KBM-7 (cell line): ENCODE data around the gene TLE2.
"Not testable (repeated sequence)": the region's sequence is repeated elsewhere in the genome, so short reads cannot be mapped to it uniquely, and the experiment has no call there.

Experiments used
- DNase-seq: peaks from one replicate; pipeline ENCODE4 v3.0.0-alpha.2; 2015
- in situ Hi-C: fragments of 300-500 bp; cut with MboI; formaldehyde crosslinking; loops from 2 replicates; pipeline ENCODE4 v1.14.3; 2020; ENCODE audit warnings: low sequenced_read_pairs, low pct_unique_long_range_greater_than_20kb, mixed read lengths

TLE2 gene

GRCh38 chr19:3041327-3041726, 12.2 kb upstream of the TLE2 start:
- DNase-seq, result no peak
- in situ Hi-C loops, result no loop called here

- in situ Hi-C loops, result no loop called here
- DNase-seq, result no peak
Observed at GRCh38 chr19:3039641-3040077, 10.6 kb upstream of the TLE2 start.

GRCh38 chr19:3039125-3039524, 10.0 kb upstream of the TLE2 start:
- DNase-seq, result no peak
- in situ Hi-C loops, result no loop called here

GRCh38 chr19:3038214-3038613, 9.1 kb upstream of the TLE2 start:
- DNase-seq, result no peak
- in situ Hi-C loops, result no loop called here

- DNase-seq, in situ Hi-C loops: not testable (repeated sequence)
Observed at GRCh38 chr19:3036977-3037544, 8.0 kb upstream of the TLE2 start.

- DNase-seq, result peak; percentile 93
- in situ Hi-C loops, result no loop called here
Observed at GRCh38 chr19:3036119-3036976, 7.3 kb upstream of the TLE2 start.

GRCh38 chr19:3035542-3036118, 6.5 kb upstream of the TLE2 start:
- DNase-seq, result peak; percentile 98
- in situ Hi-C loops, result no loop called here

- in situ Hi-C loops, result no loop called here
- peak; percentile 67 for DNase-seq
Observed at GRCh38 chr19:3034656-3035541, 5.8 kb upstream of the TLE2 start.

GRCh38 chr19:3034406-3034655, 5.3 kb upstream of the TLE2 start:
- no peak for DNase-seq
- in situ Hi-C loops, result no loop called here

GRCh38 chr19:3033595-3034405, 4.7 kb upstream of the TLE2 start:
- no peak for DNase-seq
- in situ Hi-C loops, result no loop called here

- no peak for DNase-seq
- in situ Hi-C loops, result no loop called here
Observed at GRCh38 chr19:3031607-3031867, 2.5 kb upstream of the TLE2 start.

- no peak for DNase-seq
- in situ Hi-C loops, result no loop called here
Observed at GRCh38 chr19:3028305-3029064, 595 bp downstream of the TLE2 start.

- no peak for DNase-seq
- in situ Hi-C loops, result no loop called here
Observed at GRCh38 chr19:3027981-3028304, 1.1 kb downstream of the TLE2 start.

- no peak for DNase-seq
- in situ Hi-C loops, result no loop called here
Observed at GRCh38 chr19:3027292-3027691, 1.8 kb downstream of the TLE2 start.

- in situ Hi-C loops, result no loop called here
- DNase-seq, result no peak
Observed at GRCh38 chr19:3026768-3027167, 2.3 kb downstream of the TLE2 start.

GRCh38 chr19:3025549-3025886, 3.6 kb downstream of the TLE2 start:
- DNase-seq, result no peak
- in situ Hi-C loops, result no loop called here

- in situ Hi-C loops, result no loop called here
- DNase-seq, result no peak
Observed at GRCh38 chr19:3024870-3025548, 4.1 kb downstream of the TLE2 start.

- in situ Hi-C loops, result no loop called here
- DNase-seq, result no peak
Observed at GRCh38 chr19:3024509-3024869, 4.6 kb downstream of the TLE2 start.
